ENCODE results near the gene TAS2R31.
"Not testable (repeated sequence)": the region's sequence is repeated elsewhere in the genome, so short reads cannot be mapped to it uniquely, and the experiment has no call there.

Gene TAS2R31, protein sequence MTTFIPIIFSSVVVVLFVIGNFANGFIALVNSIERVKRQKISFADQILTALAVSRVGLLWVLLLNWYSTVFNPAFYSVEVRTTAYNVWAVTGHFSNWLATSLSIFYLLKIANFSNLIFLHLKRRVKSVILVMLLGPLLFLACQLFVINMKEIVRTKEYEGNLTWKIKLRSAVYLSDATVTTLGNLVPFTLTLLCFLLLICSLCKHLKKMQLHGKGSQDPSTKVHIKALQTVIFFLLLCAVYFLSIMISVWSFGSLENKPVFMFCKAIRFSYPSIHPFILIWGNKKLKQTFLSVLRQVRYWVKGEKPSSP

DNA sequence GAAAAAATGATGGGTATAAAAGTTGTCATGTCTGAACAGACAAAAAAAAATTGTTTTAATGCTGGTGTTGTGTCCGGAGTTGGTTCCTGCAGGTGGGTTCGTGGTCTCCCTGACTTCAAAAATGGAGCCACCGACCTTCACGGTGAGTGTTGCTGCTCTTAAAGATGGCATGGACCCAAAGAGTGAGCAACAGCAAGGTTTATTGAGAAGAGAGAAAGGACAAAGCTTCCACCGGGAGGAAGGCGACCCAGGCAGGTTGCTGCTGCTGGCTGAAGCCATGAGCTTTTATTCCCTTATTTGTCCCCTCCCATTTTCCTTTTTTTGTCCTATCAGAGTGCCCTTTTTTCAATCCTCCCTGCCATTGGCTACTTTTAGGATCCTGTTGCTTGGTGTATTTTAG lies at the start of gene TAS2R31:
Gene TAS2R31, minus strand, starts transcription at position 101 of the 400 bp plus-strand sequence. Its CDS starts 72 bp downstream, at position 29.
- Histone ChIP-seq H3K9me3 (ENCODE audit: control insufficient read depth in 2 of 2, low read length in 2 of 2) (no peaks in the 10 kb centered on the region), H3K36me3 (ENCODE audit: control insufficient read depth in 2 of 2, insufficient read depth in 2 of 2, low read length in 2 of 2) (peaks cover 0 to 9% of the 10 kb centered on the region in 2 donors), H3K9ac (ENCODE audit: low read depth in 1 of 2, low read length in 2 of 2) (no peak within 1 kb of the TSS), H3K4me1 (ENCODE audit: control insufficient read depth in 2 of 2, insufficient read depth in 2 of 2, low read length in 2 of 2) (no peaks in the 10 kb centered on the region), H3K4me3 (ENCODE audit: low read length in 2 of 2) (no peak within 1 kb of the TSS), H3K27ac (ENCODE audit: low read depth in 2 of 2, low read length in 2 of 2) (no peak within 1 kb of the TSS), H3K27me3 (ENCODE audit: control insufficient read depth in 2 of 2, insufficient read depth in 2 of 2, low read length in 2 of 2) (no peaks in the 10 kb centered on the region)

DNA sequence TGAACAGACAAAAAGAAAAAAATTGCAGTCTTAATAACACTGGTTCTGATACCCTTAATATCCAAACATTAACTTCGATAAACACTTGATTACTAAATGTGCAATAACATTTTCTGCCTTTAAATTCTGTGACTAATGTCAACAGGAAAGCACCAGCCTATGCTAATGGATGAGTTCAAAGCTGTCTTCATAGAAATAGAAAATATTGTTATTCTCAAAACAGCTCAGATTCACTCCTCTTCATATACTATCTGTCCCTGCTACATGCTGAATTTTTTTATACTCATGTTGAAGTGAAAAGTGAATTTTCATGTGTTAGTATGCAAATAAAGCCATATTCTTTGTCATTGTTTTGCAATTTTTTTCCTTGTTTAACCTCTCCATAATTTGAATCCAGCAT lies 47.0 kb upstream of the TAS2R31 start:
- no peaks in the 10 kb centered on the region for H3K27me3 ChIP-seq (ENCODE audit: control insufficient read depth in 2 of 2, insufficient read depth in 2 of 2, low read length in 2 of 2)
- H3K4me3 ChIP-seq (ENCODE audit: low read length in 2 of 2) = no peak overlapping the region
- no peak overlapping the region for H3K27ac ChIP-seq (ENCODE audit: low read depth in 2 of 2, low read length in 2 of 2)
- no peak overlapping the region for H3K9ac ChIP-seq (ENCODE audit: low read depth in 1 of 2, low read length in 2 of 2)
- H3K9me3 ChIP-seq (ENCODE audit: control insufficient read depth in 2 of 2, low read length in 2 of 2) = no peaks in the 10 kb centered on the region
- H3K4me1 ChIP-seq (ENCODE audit: control insufficient read depth in 2 of 2, insufficient read depth in 2 of 2, low read length in 2 of 2) = no peaks in the 10 kb centered on the region
- no peaks in the 10 kb centered on the region for H3K36me3 ChIP-seq (ENCODE audit: control insufficient read depth in 2 of 2, insufficient read depth in 2 of 2, low read length in 2 of 2)

DNA sequence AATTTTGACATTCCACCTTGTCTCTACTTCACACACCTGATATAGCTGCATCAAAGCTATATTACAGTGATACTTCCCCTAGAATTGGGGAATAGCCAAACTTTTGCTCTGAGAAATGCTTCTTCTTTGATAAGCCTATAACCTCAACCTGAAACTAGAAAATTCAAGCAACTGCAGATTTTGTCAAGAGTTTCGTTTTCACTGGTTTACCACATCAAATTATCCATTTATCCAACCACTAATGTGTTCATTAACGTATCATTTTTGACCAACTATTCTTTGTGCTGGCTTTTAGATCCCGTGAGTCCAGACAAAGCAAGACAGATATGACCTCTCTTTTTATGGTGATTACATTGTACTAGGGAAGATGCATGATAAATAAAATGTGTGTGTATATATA lies 44.4 kb upstream of the TAS2R31 start:
- Histone ChIP-seq H3K4me3 (ENCODE audit: low read length in 2 of 2) (no peak overlapping the region), H3K9me3 (ENCODE audit: control insufficient read depth in 2 of 2, low read length in 2 of 2) (no peaks in the 10 kb centered on the region), H3K36me3 (ENCODE audit: control insufficient read depth in 2 of 2, insufficient read depth in 2 of 2, low read length in 2 of 2) (no peaks in the 10 kb centered on the region), H3K27me3 (ENCODE audit: control insufficient read depth in 2 of 2, insufficient read depth in 2 of 2, low read length in 2 of 2) (no peaks in the 10 kb centered on the region), H3K4me1 (ENCODE audit: control insufficient read depth in 2 of 2, insufficient read depth in 2 of 2, low read length in 2 of 2) (peaks cover 0 to 2% of the 10 kb centered on the region in 2 donors), H3K27ac (ENCODE audit: low read depth in 2 of 2, low read length in 2 of 2) (no peak overlapping the region), H3K9ac (ENCODE audit: low read depth in 1 of 2, low read length in 2 of 2) (no peak overlapping the region)

DNA sequence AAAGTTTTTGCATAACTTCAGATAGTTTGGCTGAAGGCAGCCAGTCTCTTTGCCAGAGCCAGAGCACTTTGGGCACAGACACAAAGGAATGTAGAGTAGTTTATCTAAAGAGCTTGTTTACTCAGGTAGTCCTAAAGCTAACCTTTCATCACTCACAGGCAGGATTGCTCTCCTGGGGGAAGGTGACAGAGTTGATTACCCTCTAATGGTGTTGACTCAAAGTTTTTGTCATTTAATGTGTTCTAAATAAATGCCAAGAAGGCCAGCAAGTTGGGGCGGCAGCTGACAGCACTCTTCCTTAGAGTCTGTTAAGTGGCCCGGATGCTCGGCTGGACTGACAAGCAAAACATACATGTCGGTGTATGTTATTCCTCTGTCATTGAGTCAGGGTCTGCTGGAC lies 40.2 kb upstream of the TAS2R31 start:
- Histone ChIP-seq H3K9me3 (ENCODE audit: control insufficient read depth in 2 of 2, low read length in 2 of 2) (no peaks in the 10 kb centered on the region), H3K27me3 (ENCODE audit: control insufficient read depth in 2 of 2, insufficient read depth in 2 of 2, low read length in 2 of 2) (no peaks in the 10 kb centered on the region)

DNA sequence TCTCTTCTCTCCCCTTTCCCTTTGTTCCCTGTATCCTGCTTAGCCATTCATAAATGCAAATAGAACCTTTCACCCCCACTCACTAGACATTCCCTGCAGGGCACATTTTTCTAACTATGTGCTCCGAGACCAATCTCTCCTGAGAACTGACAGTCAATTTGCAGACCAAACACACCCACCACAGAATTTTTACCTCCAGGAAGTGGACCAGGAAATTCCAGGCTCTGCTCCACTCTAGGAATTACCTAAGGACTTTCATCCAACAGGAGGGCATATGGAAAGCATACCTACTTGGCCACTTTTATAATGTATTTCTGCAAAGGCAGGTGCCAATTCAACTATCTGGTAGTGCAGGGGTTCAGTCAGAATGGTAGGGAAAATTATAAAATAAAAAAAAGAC lies 39.8 kb upstream of the TAS2R31 start:
- Histone ChIP-seq H3K9me3 (ENCODE audit: control insufficient read depth in 2 of 2, low read length in 2 of 2) (no peaks in the 10 kb centered on the region), H3K27me3 (ENCODE audit: control insufficient read depth in 2 of 2, insufficient read depth in 2 of 2, low read length in 2 of 2) (no peaks in the 10 kb centered on the region), H3K4me3 (ENCODE audit: low read length in 2 of 2) (no peak overlapping the region), H3K27ac (ENCODE audit: low read depth in 2 of 2, low read length in 2 of 2) (no peak overlapping the region), H3K4me1 (ENCODE audit: control insufficient read depth in 2 of 2, insufficient read depth in 2 of 2, low read length in 2 of 2) (peaks cover 0 to 2% of the 10 kb centered on the region in 2 donors), H3K9ac (ENCODE audit: low read depth in 1 of 2, low read length in 2 of 2) (no peak overlapping the region), H3K36me3 (ENCODE audit: control insufficient read depth in 2 of 2, insufficient read depth in 2 of 2, low read length in 2 of 2) (no peaks in the 10 kb centered on the region)

More for the DNA sequence above, 40.2 kb upstream of the TAS2R31 start:
- Histone ChIP-seq H3K9ac (ENCODE audit: low read depth in 1 of 2, low read length in 2 of 2) (no peak overlapping the region), H3K4me1 (ENCODE audit: control insufficient read depth in 2 of 2, insufficient read depth in 2 of 2, low read length in 2 of 2) (peaks cover 0 to 2% of the 10 kb centered on the region in 2 donors), H3K36me3 (ENCODE audit: control insufficient read depth in 2 of 2, insufficient read depth in 2 of 2, low read length in 2 of 2) (no peaks in the 10 kb centered on the region), H3K27ac (ENCODE audit: low read depth in 2 of 2, low read length in 2 of 2) (no peak overlapping the region), H3K4me3 (ENCODE audit: low read length in 2 of 2) (no peak overlapping the region)

DNA sequence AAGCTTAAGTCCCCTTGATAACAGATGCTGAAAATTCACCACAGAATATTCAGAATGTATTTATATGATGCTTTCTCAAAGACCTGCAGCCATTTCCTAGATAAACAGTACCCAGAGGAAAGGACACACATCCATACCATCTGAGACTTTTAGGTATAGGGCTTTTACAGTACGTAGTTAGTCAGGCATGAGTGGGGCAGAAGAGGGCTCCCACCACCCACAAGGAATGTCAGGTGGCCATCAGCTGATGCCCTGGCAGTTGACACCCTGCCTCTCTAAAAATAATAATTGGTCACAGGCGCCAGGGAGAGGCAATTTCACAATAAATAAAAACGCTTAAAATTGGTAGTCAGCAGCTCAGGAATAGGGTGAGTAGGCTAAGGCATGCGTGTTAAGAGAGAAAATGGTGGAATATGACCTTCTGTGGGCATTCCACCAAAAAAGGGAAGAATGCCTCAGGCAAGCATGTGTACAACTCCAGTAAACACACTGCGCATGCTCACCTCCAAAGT lies 38.7 kb upstream of the TAS2R31 start:
- no peaks in the 10 kb centered on the region for H3K27me3 ChIP-seq (ENCODE audit: control insufficient read depth in 2 of 2, insufficient read depth in 2 of 2, low read length in 2 of 2)
- no peak overlapping the region for H3K27ac ChIP-seq (ENCODE audit: low read depth in 2 of 2, low read length in 2 of 2)
- H3K36me3 ChIP-seq (ENCODE audit: control insufficient read depth in 2 of 2, insufficient read depth in 2 of 2, low read length in 2 of 2) = no peaks in the 10 kb centered on the region
- H3K9me3 ChIP-seq (ENCODE audit: control insufficient read depth in 2 of 2, low read length in 2 of 2) = no peaks in the 10 kb centered on the region
- H3K4me1 ChIP-seq (ENCODE audit: control insufficient read depth in 2 of 2, insufficient read depth in 2 of 2, low read length in 2 of 2) = peaks cover 0 to 2% of the 10 kb centered on the region in 2 donors
- no peak overlapping the region for H3K9ac ChIP-seq (ENCODE audit: low read depth in 1 of 2, low read length in 2 of 2)
- H3K4me3 ChIP-seq (ENCODE audit: low read length in 2 of 2) = no peak overlapping the region

DNA sequence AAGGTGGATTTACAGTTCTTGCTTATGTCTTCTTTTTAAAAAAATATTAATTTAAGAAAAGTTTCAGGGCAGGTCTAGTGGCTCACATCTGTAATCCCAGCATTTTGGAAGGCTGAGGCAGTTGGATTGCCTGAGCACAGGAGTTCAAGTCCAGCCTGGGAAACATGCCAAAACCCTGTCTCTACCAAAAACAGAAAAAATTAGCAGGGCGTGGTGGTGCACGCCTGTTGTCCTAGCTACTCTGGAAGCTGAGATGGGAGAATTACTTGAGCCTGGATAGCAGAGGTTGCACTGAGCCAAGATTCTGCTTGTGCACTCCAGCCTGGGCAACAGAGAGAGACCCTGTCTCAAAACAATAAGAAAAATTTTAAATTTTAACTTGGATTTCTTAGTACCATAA lies 36.3 kb upstream of the TAS2R31 start:
- H3K27me3 ChIP-seq (ENCODE audit: control insufficient read depth in 2 of 2, insufficient read depth in 2 of 2, low read length in 2 of 2) = no peaks in the 10 kb centered on the region
- H3K27ac ChIP-seq (ENCODE audit: low read depth in 2 of 2, low read length in 2 of 2) = no peak overlapping the region
- no peak overlapping the region for H3K9ac ChIP-seq (ENCODE audit: low read depth in 1 of 2, low read length in 2 of 2)
- no peaks in the 10 kb centered on the region for H3K36me3 ChIP-seq (ENCODE audit: control insufficient read depth in 2 of 2, insufficient read depth in 2 of 2, low read length in 2 of 2)
- peaks cover 0 to 2% of the 10 kb centered on the region in 2 donors for H3K4me1 ChIP-seq (ENCODE audit: control insufficient read depth in 2 of 2, insufficient read depth in 2 of 2, low read length in 2 of 2)
- H3K4me3 ChIP-seq (ENCODE audit: low read length in 2 of 2) = no peak overlapping the region
- H3K9me3 ChIP-seq (ENCODE audit: control insufficient read depth in 2 of 2, low read length in 2 of 2) = no peaks in the 10 kb centered on the region

DNA sequence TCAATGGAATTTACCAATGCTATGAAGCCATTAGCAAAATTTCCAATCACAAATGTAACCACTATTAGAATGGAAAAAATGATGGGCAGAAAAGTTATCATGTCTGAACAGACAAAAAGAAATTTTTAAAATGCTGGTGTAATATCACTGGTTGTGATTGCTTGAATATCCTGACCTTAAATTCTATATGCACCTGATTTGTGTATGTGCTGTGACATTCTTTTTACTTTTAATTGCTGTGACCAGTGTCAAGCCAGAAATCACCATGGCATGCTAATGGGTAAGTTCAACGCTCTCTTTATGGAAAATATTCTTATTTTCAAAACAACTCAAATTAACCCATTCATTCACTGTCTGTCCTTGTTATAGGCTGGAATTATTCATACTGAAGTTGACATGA lies 31.0 kb upstream of the TAS2R31 start, which contains the start of gene TAS2R46:
Gene TAS2R46, minus strand, starts transcription at position 101 of the 400 bp plus-strand sequence. Its CDS starts 0 bp downstream, at position 101.
- not testable (repeated sequence) for H3K9me3 ChIP-seq (ENCODE audit: control insufficient read depth in 2 of 2, low read length in 2 of 2); H3K27ac ChIP-seq (ENCODE audit: low read depth in 2 of 2, low read length in 2 of 2); H3K36me3 ChIP-seq (ENCODE audit: control insufficient read depth in 2 of 2, insufficient read depth in 2 of 2, low read length in 2 of 2); H3K27me3 ChIP-seq (ENCODE audit: control insufficient read depth in 2 of 2, insufficient read depth in 2 of 2, low read length in 2 of 2); H3K4me3 ChIP-seq (ENCODE audit: low read length in 2 of 2); H3K9ac ChIP-seq (ENCODE audit: low read depth in 1 of 2, low read length in 2 of 2); H3K4me1 ChIP-seq (ENCODE audit: control insufficient read depth in 2 of 2, insufficient read depth in 2 of 2, low read length in 2 of 2)

DNA sequence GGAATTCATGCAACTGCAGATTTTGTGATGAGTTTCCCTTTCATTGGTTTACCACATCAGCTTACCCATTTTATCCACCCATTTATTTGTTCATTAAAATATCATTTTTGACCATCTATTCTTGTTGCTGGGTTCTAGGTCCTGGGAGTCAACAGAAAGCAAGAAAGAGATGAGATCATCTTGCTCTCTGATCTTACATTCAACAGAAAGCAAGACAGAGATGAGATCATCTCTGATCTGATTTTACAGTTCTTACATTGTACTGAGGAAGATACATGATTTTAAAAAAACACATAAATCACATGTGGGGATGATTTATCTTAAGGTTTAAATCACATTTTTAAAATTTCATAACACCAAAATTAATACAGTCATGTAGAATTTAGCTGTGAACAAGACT lies 28.6 kb upstream of the TAS2R31 start:
- no peak overlapping the region for H3K4me3 ChIP-seq (ENCODE audit: low read length in 2 of 2)

DNA sequence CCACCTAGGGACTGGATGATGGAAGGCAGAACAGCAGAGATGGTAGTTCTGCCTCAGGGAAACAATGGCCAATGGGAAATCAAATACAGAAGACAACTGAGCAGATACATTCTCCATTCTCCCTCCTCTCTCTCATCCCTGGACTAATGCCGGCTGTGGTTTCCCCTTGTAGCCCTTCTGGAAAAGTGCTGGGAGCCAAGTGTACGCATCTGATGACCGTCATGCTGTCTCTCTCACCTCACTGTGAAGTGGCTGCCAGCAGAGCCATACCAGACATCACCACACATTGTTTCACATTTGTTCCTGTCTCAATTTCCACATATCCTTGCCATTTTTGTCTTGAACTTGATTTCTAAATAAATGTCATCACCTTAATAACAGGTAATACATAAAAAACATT lies 27.8 kb upstream of the TAS2R31 start:
- H3K4me3 ChIP-seq (ENCODE audit: low read length in 2 of 2) = no peak overlapping the region
- no peak overlapping the region for H3K27ac ChIP-seq (ENCODE audit: low read depth in 2 of 2, low read length in 2 of 2)
- no peaks in the 10 kb centered on the region for H3K4me1 ChIP-seq (ENCODE audit: control insufficient read depth in 2 of 2, insufficient read depth in 2 of 2, low read length in 2 of 2)
- H3K36me3 ChIP-seq (ENCODE audit: control insufficient read depth in 2 of 2, insufficient read depth in 2 of 2, low read length in 2 of 2) = no peaks in the 10 kb centered on the region
- no peaks in the 10 kb centered on the region for H3K27me3 ChIP-seq (ENCODE audit: control insufficient read depth in 2 of 2, insufficient read depth in 2 of 2, low read length in 2 of 2)
- no peaks in the 10 kb centered on the region for H3K9me3 ChIP-seq (ENCODE audit: control insufficient read depth in 2 of 2, low read length in 2 of 2)
- no peak overlapping the region for H3K9ac ChIP-seq (ENCODE audit: low read depth in 1 of 2, low read length in 2 of 2)

More for the DNA sequence above, 28.6 kb upstream of the TAS2R31 start:
- Histone ChIP-seq H3K9me3 (ENCODE audit: control insufficient read depth in 2 of 2, low read length in 2 of 2) (no peaks in the 10 kb centered on the region), H3K4me1 (ENCODE audit: control insufficient read depth in 2 of 2, insufficient read depth in 2 of 2, low read length in 2 of 2) (no peaks in the 10 kb centered on the region), H3K27ac (ENCODE audit: low read depth in 2 of 2, low read length in 2 of 2) (no peak overlapping the region), H3K9ac (ENCODE audit: low read depth in 1 of 2, low read length in 2 of 2) (no peak overlapping the region), H3K27me3 (ENCODE audit: control insufficient read depth in 2 of 2, insufficient read depth in 2 of 2, low read length in 2 of 2) (no peaks in the 10 kb centered on the region), H3K36me3 (ENCODE audit: control insufficient read depth in 2 of 2, insufficient read depth in 2 of 2, low read length in 2 of 2) (no peaks in the 10 kb centered on the region)
